Measurements from ENCODE around the gene NDUFAF8.

The NDUFAF8 gene

DNA sequence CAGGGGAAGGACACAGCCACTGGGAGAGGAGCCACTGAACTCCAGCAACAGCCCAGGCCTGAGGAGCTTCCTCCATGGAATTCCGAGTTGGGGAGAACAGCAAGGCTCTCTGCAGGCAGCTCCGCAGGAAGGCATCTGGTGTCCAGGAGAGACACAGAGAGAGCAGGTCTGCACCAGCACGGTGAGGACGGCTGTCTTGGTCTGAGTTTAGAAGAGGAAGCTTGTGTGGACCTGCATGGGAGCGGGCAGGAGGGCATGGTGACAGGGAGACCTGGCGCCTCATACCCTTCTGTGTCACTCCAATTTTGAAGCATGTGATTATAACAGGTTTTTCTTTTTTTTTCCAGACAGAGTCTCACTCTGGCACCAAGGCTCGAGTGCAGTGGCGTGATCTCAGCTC, 49.6 kb downstream of the NDUFAF8 start:
- DNase-seq (ENCODE audit: low read depth in 1 of 2, low spot score in 1 of 2) = no peak

DNA sequence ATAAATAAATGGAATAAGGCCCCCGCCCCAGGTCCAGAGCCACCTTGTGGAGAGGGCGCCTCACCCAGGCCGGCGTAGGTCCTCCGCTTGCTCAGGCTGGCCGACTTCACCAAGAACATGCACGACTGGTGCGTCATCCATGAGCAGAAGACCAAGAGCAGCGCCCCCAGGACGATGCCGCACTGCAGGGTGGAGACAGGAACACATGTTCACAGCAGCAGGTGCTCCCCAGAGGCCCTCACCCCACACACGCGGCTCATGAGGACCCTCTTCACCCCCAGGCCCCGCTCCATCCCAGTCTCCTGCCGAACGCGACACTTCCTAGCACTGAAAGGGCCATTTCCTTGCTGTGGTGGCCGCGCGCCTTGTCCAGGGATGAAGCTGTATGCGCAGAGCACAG, 50.5 kb downstream of the NDUFAF8 start:
- DNase-seq (ENCODE audit: low read depth in 1 of 2, low spot score in 1 of 2) = no peak

DNA sequence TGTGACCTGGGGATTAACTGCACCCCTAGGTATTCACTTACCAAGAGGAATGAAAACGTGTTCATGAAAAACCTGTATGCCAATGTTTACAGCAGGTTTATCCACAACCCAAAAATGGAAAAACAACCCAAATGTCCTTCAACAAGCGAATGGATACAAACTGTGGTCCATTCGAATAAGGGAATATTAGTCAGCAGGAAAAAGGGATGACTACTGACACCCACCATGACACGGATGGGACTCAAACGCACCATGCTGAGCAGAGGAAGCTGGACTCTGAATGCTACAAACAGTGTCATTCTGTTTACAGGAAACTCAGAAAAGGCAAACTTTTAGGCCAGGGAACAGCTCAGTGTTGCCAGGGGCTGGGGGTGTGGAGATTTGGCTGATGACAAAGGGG, 51.1 kb downstream of the NDUFAF8 start:
- DNase-seq (ENCODE audit: low read depth in 1 of 2, low spot score in 1 of 2) = no peak
